ENCODE measurements around the gene TNP1. TPM values are rescaled to one million over a fixed set of nuclear protein-coding genes. Genes with fewer than 3 reads are reported as not detected.

Gene TNP1
- total and polyA plus RNA-seq, 2 donors (not counting 1 experiment from before 2014, with no cell fraction given): not detected

DNA sequence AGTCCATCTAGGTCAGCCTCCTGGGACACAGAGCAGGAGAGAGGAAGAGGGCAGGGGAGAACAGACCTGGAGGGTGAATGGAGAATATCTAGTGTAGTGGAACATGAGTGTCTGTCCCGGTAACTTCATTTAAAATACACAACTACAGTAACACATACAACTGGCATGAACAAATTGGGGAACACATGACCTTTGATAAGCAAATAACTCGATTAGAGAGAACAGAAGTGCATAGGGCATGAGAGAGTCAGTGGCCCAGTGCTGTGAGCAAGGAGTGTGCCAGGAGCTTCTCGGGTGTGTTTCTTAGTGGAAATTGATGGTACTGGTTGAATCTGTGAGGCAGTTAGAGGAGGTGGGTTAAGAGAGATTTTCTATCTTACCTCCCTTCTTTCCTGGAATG, 40.8 kb downstream of the TNP1 start:
- peaks cover 22% of the 10 kb centered on the region for H3K27me3 Mint-ChIP-seq
- ChIA-PET CTCF (no interaction called here), POLR2A (no interaction called here)
- TF ChIP-seq, protein P1, sequence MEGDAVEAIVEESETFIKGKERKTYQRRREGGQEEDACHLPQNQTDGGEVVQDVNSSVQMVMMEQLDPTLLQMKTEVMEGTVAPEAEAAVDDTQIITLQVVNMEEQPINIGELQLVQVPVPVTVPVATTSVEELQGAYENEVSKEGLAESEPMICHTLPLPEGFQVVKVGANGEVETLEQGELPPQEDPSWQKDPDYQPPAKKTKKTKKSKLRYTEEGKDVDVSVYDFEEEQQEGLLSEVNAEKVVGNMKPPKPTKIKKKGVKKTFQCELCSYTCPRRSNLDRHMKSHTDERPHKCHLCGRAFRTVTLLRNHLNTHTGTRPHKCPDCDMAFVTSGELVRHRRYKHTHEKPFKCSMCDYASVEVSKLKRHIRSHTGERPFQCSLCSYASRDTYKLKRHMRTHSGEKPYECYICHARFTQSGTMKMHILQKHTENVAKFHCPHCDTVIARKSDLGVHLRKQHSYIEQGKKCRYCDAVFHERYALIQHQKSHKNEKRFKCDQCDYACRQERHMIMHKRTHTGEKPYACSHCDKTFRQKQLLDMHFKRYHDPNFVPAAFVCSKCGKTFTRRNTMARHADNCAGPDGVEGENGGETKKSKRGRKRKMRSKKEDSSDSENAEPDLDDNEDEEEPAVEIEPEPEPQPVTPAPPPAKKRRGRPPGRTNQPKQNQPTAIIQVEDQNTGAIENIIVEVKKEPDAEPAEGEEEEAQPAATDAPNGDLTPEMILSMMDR (IDR thresholded peaks at IDR 0.05): no peak
- no peak for TF ChIP-seq EZH2 (IDR thresholded peaks at IDR 0.05; ENCODE audit: borderline replicate concordance, insufficient read depth, low read depth, low read length, poor library complexity, severe bottlenecking)
- Histone ChIP-seq H3K4me2 (replicated peaks; ENCODE audit: low read depth, low read length, poor library complexity, severe bottlenecking) (no peak overlapping the region), H2AFZ (ENCODE audit: insufficient read depth, low read depth, low read length, poor library complexity, severe bottlenecking) (no peak overlapping the region), H4K20me1 (ENCODE audit: control insufficient read depth, insufficient read depth, low read length, poor library complexity, severe bottlenecking) (no peaks in the 10 kb centered on the region), H3K79me2 (ENCODE audit: control insufficient read depth, insufficient read depth, low read length) (no peaks in the 10 kb centered on the region), H3K36me3 (replicated peaks in 1 of 2; ENCODE audit: control extremely low read depth in 1 of 2, control insufficient read depth in 1 of 2, extremely low read depth in 1 of 2, insufficient read depth in 2 of 2, low read length in 1 of 2) (no peaks in the 10 kb centered on the region), H3K4me1 (ENCODE audit: control insufficient read depth in 2 of 2, insufficient read depth in 2 of 2, low read length in 2 of 2) (no peaks in the 10 kb centered on the region), H3K4me3 (ENCODE audit: control extremely low read depth in 1 of 5, extremely low read depth in 1 of 5, insufficient read depth in 1 of 5, low read depth in 2 of 5, low read length in 4 of 5) (no peak overlapping the region), H3K9ac (ENCODE audit: low read length) (no peak overlapping the region), H3K27ac (ENCODE audit: low read length in 2 of 2) (no peak overlapping the region), H3K9me3 (ENCODE audit: control extremely low read depth in 1 of 3, control insufficient read depth in 2 of 3, insufficient read depth in 1 of 3, low read length in 2 of 3) (peaks cover 0 to 4% (median 0%) of the 10 kb centered on the region in 3 donors), H3K27me3 (replicated peaks in 1 of 4; ENCODE audit: control extremely low read depth in 1 of 4, control insufficient read depth in 3 of 4, insufficient read depth in 4 of 4, low read length in 3 of 4) (peaks cover 0 to 2% (median 0%) of the 10 kb centered on the region in 4 experiments)
- H3K4me1 Mint-ChIP-seq: no peaks in the 10 kb centered on the region
- no peaks in the 10 kb centered on the region for H3K9me3 Mint-ChIP-seq (ENCODE audit: insufficient read depth)
- ATAC-seq (ENCODE audit: low read depth): no peak
- intact Hi-C loops (cut with micrococcal nuclease): no loop called here
- 75% methylated on average over 1 of the region's 3 CpGs for WGBS (ENCODE audit: insufficient coverage)
- no peak overlapping the region for H3K27ac Mint-ChIP-seq
- DNase-seq: no peak
- no peak overlapping the region for H3K4me3 Mint-ChIP-seq

- intact Hi-C loops (cut with micrococcal nuclease): no loop called here
- ATAC-seq (ENCODE audit: low read depth) (no peak), DNase-seq (no peak)
- TF ChIP-seq, protein P1 (IDR thresholded peaks at IDR 0.05): no peak
- TF ChIP-seq EZH2 (IDR thresholded peaks at IDR 0.05; ENCODE audit: borderline replicate concordance, insufficient read depth, low read depth, low read length, poor library complexity, severe bottlenecking): no peak
- Histone ChIP-seq H4K20me1 (ENCODE audit: control insufficient read depth, insufficient read depth, low read length, poor library complexity, severe bottlenecking) (no peaks in the 10 kb centered on the region), H3K27me3 (replicated peaks in 1 of 4; ENCODE audit: control extremely low read depth in 1 of 4, control insufficient read depth in 3 of 4, insufficient read depth in 4 of 4, low read length in 3 of 4) (no peaks in the 10 kb centered on the region), H3K79me2 (ENCODE audit: control insufficient read depth, insufficient read depth, low read length) (no peaks in the 10 kb centered on the region), H3K4me3 (ENCODE audit: control extremely low read depth in 1 of 5, extremely low read depth in 1 of 5, insufficient read depth in 1 of 5, low read depth in 2 of 5, low read length in 4 of 5) (no peak overlapping the region), H3K9me3 (ENCODE audit: control extremely low read depth in 1 of 3, control insufficient read depth in 2 of 3, insufficient read depth in 1 of 3, low read length in 2 of 3) (peaks cover 0 to 6% (median 0%) of the 10 kb centered on the region in 3 donors), H3K36me3 (replicated peaks in 1 of 2; ENCODE audit: control extremely low read depth in 1 of 2, control insufficient read depth in 1 of 2, extremely low read depth in 1 of 2, insufficient read depth in 2 of 2, low read length in 1 of 2) (no peaks in the 10 kb centered on the region), H3K4me1 (ENCODE audit: control insufficient read depth in 2 of 2, insufficient read depth in 2 of 2, low read length in 2 of 2) (no peaks in the 10 kb centered on the region), H3K27ac (ENCODE audit: low read length in 2 of 2) (no peak overlapping the region), H3K4me2 (replicated peaks; ENCODE audit: low read depth, low read length, poor library complexity, severe bottlenecking) (no peak overlapping the region), H3K9ac (ENCODE audit: low read length) (no peak overlapping the region), H2AFZ (ENCODE audit: insufficient read depth, low read depth, low read length, poor library complexity, severe bottlenecking) (no peak overlapping the region)
- no peaks in the 10 kb centered on the region for H3K9me3 Mint-ChIP-seq (ENCODE audit: insufficient read depth)
- no peaks in the 10 kb centered on the region for H3K4me1 Mint-ChIP-seq
- CTCF ChIA-PET: no interaction called here
- WGBS (ENCODE audit: insufficient coverage): 87% methylated on average over 28 of the region's 30 CpGs
- POLR2A ChIA-PET: no interaction called here
- peaks cover 11% of the 10 kb centered on the region for H3K27me3 Mint-ChIP-seq
- H3K4me3 Mint-ChIP-seq: no peak overlapping the region
- H3K27ac Mint-ChIP-seq: no peak overlapping the region
Measured at GRCh38 chr2:216810399-216811160, 49.3 kb downstream of the TNP1 start.

Data from B cell (primary cell).